Astrocyte (in vitro differentiated cells and primary cell): ENCODE results near the gene EVI5L. TPM values are rescaled to one million over a fixed set of nuclear protein-coding genes. Genes with fewer than 3 reads are reported as not detected.

Experiments used
- DNase-seq: peaks from one replicate; pipeline ENCODE4 v3.0.0-alpha.2; 2010; ENCODE audit warnings: low read depth
- FAIRE-seq: peaks from 2 replicates; lab custom pipeline; 2011; peaks lifted over from hg19 to GRCh38; lab: Jason Lieb, UNC
- H2AFZ ChIP-seq: 2 replicates; pipeline ENCODE4 v1.6.0; 2012; ENCODE audit warnings: low read depth, low read length, inconsistent platforms
- H3K27ac ChIP-seq: 2 replicates; pipeline ENCODE4 v1.5.1; 2011; ENCODE audit warnings: low read depth, low read length, inconsistent platforms
- H3K27me3 ChIP-seq: 2 replicates; pipeline ENCODE4 v1.6.0; 2011; ENCODE audit warnings: low read length, inconsistent platforms; ENCODE audit not compliant: insufficient read depth
- H3K36me3 ChIP-seq: 2 replicates; pipeline ENCODE4 v1.5.1; 2011; ENCODE audit warnings: low read length, inconsistent platforms; ENCODE audit not compliant: insufficient read depth
- H3K4me1 ChIP-seq: 2 replicates; pipeline ENCODE4 v1.5.1; 2011; ENCODE audit warnings: low read length, inconsistent platforms; ENCODE audit not compliant: insufficient read depth
- H3K4me2 ChIP-seq: 2 replicates; pipeline ENCODE4 v1.6.0; 2012; ENCODE audit warnings: low read length, inconsistent platforms
- H3K4me3 ChIP-seq: 2 replicates; pipeline ENCODE4 v1.5.1; 2011; ENCODE audit warnings: low read depth, mild to moderate bottlenecking, low read length, inconsistent platforms; ENCODE audit not compliant: insufficient read depth
- H3K79me2 ChIP-seq: 2 replicates; pipeline ENCODE4 v1.6.0; 2012; ENCODE audit warnings: mild to moderate bottlenecking, low read length, inconsistent platforms; ENCODE audit not compliant: insufficient read depth
- H3K9ac ChIP-seq: 2 replicates; pipeline ENCODE4 v1.6.0; 2012; ENCODE audit warnings: mild to moderate bottlenecking, low read length, inconsistent platforms
- H3K9me3 ChIP-seq: 2 replicates; pipeline ENCODE4 v1.5.1; 2012; ENCODE audit warnings: low read depth, mild to moderate bottlenecking, low read length, inconsistent platforms; ENCODE audit not compliant: insufficient read depth
- H4K20me1 ChIP-seq: 2 replicates; pipeline ENCODE4 v1.6.0; 2012; ENCODE audit warnings: low read length, inconsistent platforms; ENCODE audit not compliant: insufficient read depth
- H3K27ac Mint-ChIP-seq: one replicate; pipeline ENCODE4 v1.8.0; 2021; ENCODE audit warnings: mild to moderate bottlenecking, mixed read lengths; ENCODE audit not compliant: unreplicated experiment
- H3K27me3 Mint-ChIP-seq: one replicate; pipeline ENCODE4 v1.8.0; 2021; ENCODE audit warnings: low read depth, mixed read lengths; ENCODE audit not compliant: unreplicated experiment
- H3K36me3 Mint-ChIP-seq: one replicate; pipeline ENCODE4 v1.8.0; 2021; ENCODE audit warnings: low read depth, mixed read lengths; ENCODE audit not compliant: unreplicated experiment
- H3K4me1 Mint-ChIP-seq: one replicate; pipeline ENCODE4 v1.8.0; 2021; ENCODE audit warnings: low read depth, mixed read lengths; ENCODE audit not compliant: unreplicated experiment
- H3K4me3 Mint-ChIP-seq: one replicate; pipeline ENCODE4 v1.8.0; 2021; ENCODE audit warnings: mild to moderate bottlenecking, moderate library complexity, mixed read lengths; ENCODE audit not compliant: unreplicated experiment
- H3K9me3 Mint-ChIP-seq: one replicate; pipeline ENCODE4 v1.8.0; 2021; ENCODE audit warnings: mild to moderate bottlenecking, mixed read lengths; ENCODE audit not compliant: unreplicated experiment
- EZH2 ChIP-seq: IDR thresholded peaks from 2 replicates; pipeline ENCODE4 v1.6.1; 2012; ENCODE audit warnings: mild to moderate bottlenecking, low read length, inconsistent platforms; ENCODE audit not compliant: insufficient read depth
- total RNA-seq: library from RNA; stranded (reverse); gene quantifications from 2 replicates; pipeline ENCODE4 v1.2.1, GENCODE V29; 2021
- TF ChIP-seq, protein P1 (sequence below): IDR thresholded peaks from 2 replicates; pipeline ENCODE4 v1.5.1; 2011; ENCODE audit warnings: low read depth, mild to moderate bottlenecking, inconsistent platforms, low read length, moderate library complexity; ENCODE audit not compliant: insufficient read depth

Gene EVI5L
- total RNA-seq, 1 donor from 2014 or later = 22.1 TPM

DNA sequence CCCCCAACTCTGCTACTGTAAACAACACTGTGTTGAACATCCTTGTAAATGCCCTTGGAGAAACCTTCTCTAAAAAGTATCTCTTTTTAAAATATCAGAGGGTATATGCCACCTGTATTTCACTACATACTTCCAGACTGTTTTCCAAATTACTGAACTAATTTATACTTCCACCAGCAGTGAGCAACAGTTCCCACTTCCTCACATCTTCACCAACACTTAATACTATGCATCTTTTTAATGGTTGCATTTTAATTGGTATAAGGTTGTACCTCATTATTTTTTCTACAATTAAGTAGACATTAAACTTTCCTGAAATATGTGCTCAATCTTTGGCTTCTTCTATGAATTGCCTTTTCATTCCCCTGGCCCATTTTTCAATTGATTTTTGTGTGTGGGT is 45.2 kb upstream of the EVI5L start:
- H3K36me3 Mint-ChIP-seq = no peaks in the 10 kb centered on the region
- H3K9ac ChIP-seq = no peak overlapping the region
- DNase-seq = no peak

DNA sequence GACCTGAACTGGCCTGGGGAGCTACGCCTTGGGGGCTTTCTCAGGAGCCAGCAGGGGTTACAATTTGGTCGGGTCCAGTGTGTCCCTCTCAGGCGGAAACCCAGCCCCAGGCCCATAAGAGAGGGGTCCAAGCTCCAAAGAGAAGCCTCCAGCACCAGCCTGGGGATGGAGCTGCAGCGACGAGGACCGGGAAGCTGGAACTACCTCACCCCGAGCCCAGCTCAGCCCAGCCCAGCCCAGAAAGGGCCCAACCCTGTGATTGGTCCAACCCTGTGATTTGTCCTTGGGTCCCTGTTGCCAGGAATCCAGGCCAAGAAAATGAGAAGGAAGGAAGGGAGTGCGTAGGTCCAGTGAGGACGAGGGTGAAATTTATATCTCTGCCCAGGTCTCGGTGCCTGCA is 42.9 kb upstream of the EVI5L start:
- no peak for FAIRE-seq
- no peak for DNase-seq
- Histone ChIP-seq H3K9me3 (no peaks in the 10 kb centered on the region), H3K9ac (no peak overlapping the region), H3K36me3 (no peaks in the 10 kb centered on the region), H3K27ac (no peak overlapping the region), H2AFZ (no peak overlapping the region), H3K4me1 (no peaks in the 10 kb centered on the region), H3K27me3 (peaks cover 18% of the 10 kb centered on the region), H4K20me1 (no peaks in the 10 kb centered on the region), H3K4me3 (no peak overlapping the region), H3K79me2 (no peaks in the 10 kb centered on the region), H3K4me2 (no peak overlapping the region)
- no peak overlapping the region for H3K4me3 Mint-ChIP-seq
- H3K27ac Mint-ChIP-seq = no peak overlapping the region
- H3K4me1 Mint-ChIP-seq = peaks cover 5% of the 10 kb centered on the region
- TF ChIP-seq EZH2 = no peak
- TF ChIP-seq, protein P1, sequence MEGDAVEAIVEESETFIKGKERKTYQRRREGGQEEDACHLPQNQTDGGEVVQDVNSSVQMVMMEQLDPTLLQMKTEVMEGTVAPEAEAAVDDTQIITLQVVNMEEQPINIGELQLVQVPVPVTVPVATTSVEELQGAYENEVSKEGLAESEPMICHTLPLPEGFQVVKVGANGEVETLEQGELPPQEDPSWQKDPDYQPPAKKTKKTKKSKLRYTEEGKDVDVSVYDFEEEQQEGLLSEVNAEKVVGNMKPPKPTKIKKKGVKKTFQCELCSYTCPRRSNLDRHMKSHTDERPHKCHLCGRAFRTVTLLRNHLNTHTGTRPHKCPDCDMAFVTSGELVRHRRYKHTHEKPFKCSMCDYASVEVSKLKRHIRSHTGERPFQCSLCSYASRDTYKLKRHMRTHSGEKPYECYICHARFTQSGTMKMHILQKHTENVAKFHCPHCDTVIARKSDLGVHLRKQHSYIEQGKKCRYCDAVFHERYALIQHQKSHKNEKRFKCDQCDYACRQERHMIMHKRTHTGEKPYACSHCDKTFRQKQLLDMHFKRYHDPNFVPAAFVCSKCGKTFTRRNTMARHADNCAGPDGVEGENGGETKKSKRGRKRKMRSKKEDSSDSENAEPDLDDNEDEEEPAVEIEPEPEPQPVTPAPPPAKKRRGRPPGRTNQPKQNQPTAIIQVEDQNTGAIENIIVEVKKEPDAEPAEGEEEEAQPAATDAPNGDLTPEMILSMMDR = no peak
- H3K9me3 Mint-ChIP-seq = peaks cover 2% of the 10 kb centered on the region
- peaks cover 53% of the 10 kb centered on the region for H3K27me3 Mint-ChIP-seq
- no peaks in the 10 kb centered on the region for H3K36me3 Mint-ChIP-seq

More for the DNA sequence above, 45.2 kb upstream of the EVI5L start:
- Mint-ChIP-seq H3K4me3 (no peak overlapping the region), H3K27ac (no peak overlapping the region), H3K9me3 (peaks cover 2% of the 10 kb centered on the region), H3K27me3 (peaks cover 61% of the 10 kb centered on the region), H3K4me1 (peaks cover 5% of the 10 kb centered on the region)
- TF ChIP-seq EZH2 = no peak
- TF ChIP-seq, protein P1 = no peak
- peaks cover 21% of the 10 kb centered on the region for H3K27me3 ChIP-seq
- no peaks in the 10 kb centered on the region for H3K4me1 ChIP-seq
- no peak overlapping the region for H3K4me2 ChIP-seq
- H3K79me2 ChIP-seq = no peaks in the 10 kb centered on the region
- H3K9me3 ChIP-seq = no peaks in the 10 kb centered on the region
- H3K4me3 ChIP-seq = no peak overlapping the region
- H3K27ac ChIP-seq = no peak overlapping the region
- H2AFZ ChIP-seq = no peak overlapping the region
- no peaks in the 10 kb centered on the region for H3K36me3 ChIP-seq
- no peak for FAIRE-seq
- H4K20me1 ChIP-seq = no peaks in the 10 kb centered on the region

DNA sequence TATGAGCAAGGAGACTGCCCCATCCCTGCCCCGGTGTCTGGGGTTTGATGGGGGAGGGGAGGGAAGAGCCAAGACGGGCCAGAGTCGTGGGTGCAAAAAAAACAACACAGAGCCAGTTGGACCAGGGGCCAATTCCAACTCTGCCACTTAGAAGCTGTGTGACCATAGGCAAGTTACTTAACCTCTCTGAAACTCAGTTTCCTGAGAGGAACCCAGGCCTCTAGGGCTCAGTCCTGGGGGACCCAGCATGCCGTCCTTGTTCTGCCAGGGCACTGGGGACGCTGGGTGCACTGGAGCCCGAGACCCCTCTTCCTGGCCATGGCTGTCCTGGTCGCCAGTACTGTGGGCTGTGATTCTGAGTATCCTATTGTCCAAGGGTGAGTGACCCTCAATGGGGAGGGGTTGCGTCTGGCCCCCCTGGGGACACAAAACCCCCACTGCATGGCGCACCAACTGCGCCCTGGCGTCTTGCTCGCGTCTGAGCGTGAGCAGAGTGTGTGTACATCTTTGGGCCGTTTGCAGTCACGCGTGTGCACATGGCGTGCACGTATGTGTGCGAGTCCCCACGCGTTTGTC is 42.3 kb upstream of the EVI5L start:
- Histone ChIP-seq H4K20me1 (no peaks in the 10 kb centered on the region), H3K9me3 (no peaks in the 10 kb centered on the region), H3K27me3 (peaks cover 18% of the 10 kb centered on the region), H2AFZ (no peak overlapping the region), H3K27ac (no peak overlapping the region), H3K4me1 (no peaks in the 10 kb centered on the region), H3K9ac (no peak overlapping the region), H3K4me3 (no peak overlapping the region), H3K36me3 (no peaks in the 10 kb centered on the region), H3K4me2 (no peak overlapping the region), H3K79me2 (no peaks in the 10 kb centered on the region)
- DNase-seq = no peak
- Mint-ChIP-seq H3K9me3 (peaks cover 5% of the 10 kb centered on the region), H3K27ac (no peak overlapping the region), H3K27me3 (peaks cover 57% of the 10 kb centered on the region), H3K4me1 (peaks cover 7% of the 10 kb centered on the region), H3K4me3 (no peak overlapping the region), H3K36me3 (no peaks in the 10 kb centered on the region)
- TF ChIP-seq, protein P1 = no peak
- TF ChIP-seq EZH2 = no peak
- FAIRE-seq = no peak
